Panc1 (cell line): ENCODE results near the gene RAB28. TPM values are rescaled to one million over a fixed set of nuclear protein-coding genes. Genes with fewer than 3 reads are reported as not detected.
"Not testable (repeated sequence)": the region's sequence is repeated elsewhere in the genome, so short reads cannot be mapped to it uniquely, and the experiment has no call there.

ENCODE experiments used
- ATAC-seq: fragments of 200-7000 bp; cut with Tn5 transposase; 2 replicates; pipeline ENCODE4 v1.9.1; 2020; ENCODE audit warnings: mild to moderate bottlenecking, moderate library complexity
- BruUV-seq: library from RNA; stranded (reverse); fragments of 400-500 nt; replicated peaks from 2 replicates; lab custom pipeline; 2021; lab: Mats Ljungman, UMichigan
- CTCF ChIA-PET: fragments of 300-600 bp; sonication (Branson Sonifier 250); formaldehyde crosslinking; loops from one replicate; lab custom pipeline; 2022; ENCODE audit warnings: antibody characterized with exemption; lab: Charles Lee
- POLR2A ChIA-PET: fragments of 300-600 bp; sonication (Branson Sonifier 250); formaldehyde crosslinking; loops from one replicate; lab custom pipeline; 2022; ENCODE audit warnings: antibody characterized with exemption; lab: Charles Lee
- DNase-seq: peaks from one replicate; pipeline ENCODE4 v3.0.0-alpha.2; 2010; ENCODE audit warnings: low read depth, low spot score
- H3K27ac ChIP-seq: 2 replicates; pipeline ENCODE4 v1.5.1; 2011; ENCODE audit warnings: mild to moderate bottlenecking, low read length, inconsistent platforms
- H3K27me3 ChIP-seq: fragments of 200-500 bp; sonication (Bioruptor generic); 2 replicates; pipeline ENCODE4 v1.6.0; 2014; ENCODE audit warnings: low read length, inconsistent platforms; ENCODE audit not compliant: control insufficient read depth, insufficient read depth
- H3K36me3 ChIP-seq: fragments of 200-500 bp; sonication (Bioruptor generic); 2 replicates; pipeline ENCODE4 v1.5.1; 2014; ENCODE audit warnings: inconsistent platforms, mild to moderate bottlenecking, low read length, moderate library complexity; ENCODE audit not compliant: control insufficient read depth, insufficient read depth
- H3K4me1 ChIP-seq: 2 replicates; pipeline ENCODE4 v1.5.1; 2011; ENCODE audit warnings: inconsistent platforms, mild to moderate bottlenecking, low read length, moderate library complexity; ENCODE audit not compliant: control insufficient read depth, insufficient read depth
- H3K4me3 ChIP-seq, 2 experiments: 2 replicates each; pipeline ENCODE4 v1.5.1; 2011 to 2012; ENCODE audit warnings: low read depth in 2 of 2, low read length in 2 of 2, mild to moderate bottlenecking in 2 of 2, inconsistent platforms in 1 of 2, moderate library complexity in 1 of 2
- H3K9me3 ChIP-seq: fragments of 200-500 bp; sonication (Bioruptor generic); 2 replicates; pipeline ENCODE4 v1.5.1; 2014; ENCODE audit warnings: low read depth, mild to moderate bottlenecking, inconsistent platforms, low read length, moderate library complexity; ENCODE audit not compliant: control insufficient read depth, insufficient read depth
- POLR2AphosphoS5 ChIP-seq: IDR thresholded peaks from 2 replicates; pipeline ENCODE4 v1.6.1; 2012; ENCODE audit warnings: mild to moderate bottlenecking, low read depth, low read length, moderate library complexity
- SIN3A ChIP-seq: IDR thresholded peaks from 2 replicates; pipeline ENCODE4 v1.6.1; 2012; ENCODE audit warnings: low read depth, mild to moderate bottlenecking, low read length, moderate library complexity, borderline replicate concordance; ENCODE audit not compliant: insufficient read depth
- TCF7L2 ChIP-seq: IDR thresholded peaks from 2 replicates; pipeline ENCODE4 v1.6.1; 2011; ENCODE audit warnings: mild to moderate bottlenecking, low read depth, low read length, inconsistent platforms
- in situ Hi-C: cut with HindIII; loops from 2 replicates; pipeline ENCODE4 v1.10.0; 2016; ENCODE audit warnings: low sequenced_read_pairs, low pct_unique_long_range_greater_than_20kb
- intact Hi-C: fragments of 100-400 bp; cut with micrococcal nuclease; formaldehyde crosslinking; loops from one replicate; pipeline ENCODE4 v1.10.0; 2022; ENCODE audit not compliant: unreplicated experiment
- total RNA-seq: library from RNA; stranded (reverse); gene quantifications from one replicate; pipeline ENCODE4 v1.2.1, GENCODE V29; 2021; ENCODE audit not compliant: unreplicated experiment
- TF ChIP-seq, protein P1 (sequence below), 2 experiments: IDR thresholded peaks; 2 replicates each; pipeline ENCODE4 v1.6.1; 2011 to 2012; ENCODE audit warnings: low read depth in 2 of 2, control low read depth in 1 of 2, low read length in 1 of 2, mild to moderate bottlenecking in 1 of 2, moderate library complexity in 1 of 2; ENCODE audit not compliant: insufficient read depth in 1 of 2
- TF ChIP-seq, protein P2 (sequence below): fragments of 450-650 bp; IDR thresholded peaks from 2 replicates; pipeline ENCODE4 v1.5.1; 2017; ENCODE audit warnings: mild to moderate bottlenecking

RAB28 gene
- total RNA-seq, 1 experiment from 2014 or later: 10.2 TPM

DNA sequence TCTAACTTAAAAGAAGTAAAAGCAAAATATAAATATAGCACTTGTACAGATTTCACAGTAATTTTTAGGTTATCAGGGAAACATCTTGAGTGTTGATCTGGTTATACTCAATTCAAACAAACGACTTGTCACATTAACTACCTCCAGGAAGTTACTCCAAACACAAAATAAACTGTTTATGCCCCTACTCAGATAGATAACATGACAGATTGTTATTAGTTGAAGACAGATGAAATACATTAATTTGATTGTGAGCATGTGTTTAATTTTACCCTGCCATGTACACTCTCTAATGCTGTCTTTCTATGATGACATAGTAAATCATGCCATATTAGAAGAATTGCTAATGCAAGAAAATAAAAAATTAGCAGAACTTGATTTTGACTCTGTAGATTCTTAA, 88.0 kb downstream of the RAB28 start:
- Histone ChIP-seq H3K9me3 (no peaks in the 10 kb centered on the region), H3K27me3 (no peaks in the 10 kb centered on the region), H3K4me1 (no peaks in the 10 kb centered on the region), H3K27ac (no peak overlapping the region), H3K4me3 (no peak overlapping the region), H3K36me3 (no peaks in the 10 kb centered on the region)
- no peak for ATAC-seq
- BruUV-seq: no TSS peak
- TF ChIP-seq TCF7L2 (no peak), POLR2AphosphoS5 (no peak)
- CTCF ChIA-PET: no interaction called here
- POLR2A ChIA-PET: no interaction called here
- in situ Hi-C loops (no loop called here), intact Hi-C loops (no loop called here)
- DNase-seq: no peak

DNA sequence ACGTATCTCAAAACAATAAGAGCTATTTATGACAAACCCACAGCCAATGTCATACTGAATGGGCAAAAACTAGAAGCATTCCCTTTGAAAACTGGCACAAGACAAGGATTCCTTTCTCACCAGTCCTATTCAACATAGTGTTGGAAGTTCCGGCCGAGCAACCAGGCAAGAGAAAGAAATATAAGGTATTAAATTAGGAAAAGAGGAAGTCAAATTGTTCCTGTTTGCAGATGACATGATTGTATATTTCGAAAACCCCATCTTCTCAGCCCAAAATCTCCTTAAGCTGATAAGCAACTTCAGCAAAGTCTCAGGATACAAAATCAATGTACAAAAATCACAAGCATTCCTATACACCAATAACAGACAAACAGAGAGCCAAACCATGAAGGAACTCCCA, 94.2 kb downstream of the RAB28 start:
- in situ Hi-C loops, POLR2A ChIA-PET, H3K4me3 ChIP-seq, ATAC-seq, CTCF ChIA-PET, DNase-seq, BruUV-seq, H3K27me3 ChIP-seq, H3K4me1 ChIP-seq, H3K9me3 ChIP-seq, H3K27ac ChIP-seq, H3K36me3 ChIP-seq: not testable (repeated sequence)
- intact Hi-C loops: loop anchor here (10.0 kb wide), 1 partner anchor 155 kb away; the partner anchor contains the start of gene NKX3-2

- no peaks in the 10 kb centered on the region for H3K36me3 ChIP-seq
- intact Hi-C loops (loop anchor here (10.0 kb wide), 1 partner anchor 158 kb away; the partner anchor contains the start of gene NKX3-2), in situ Hi-C loops (no loop called here)
- DNase-seq: no peak
- no peak overlapping the region for H3K27ac ChIP-seq
- H3K9me3 ChIP-seq: no peaks in the 10 kb centered on the region
- H3K4me1 ChIP-seq: no peaks in the 10 kb centered on the region
- ATAC-seq: no peak
- no peaks in the 10 kb centered on the region for H3K27me3 ChIP-seq
- TF ChIP-seq, protein P1, sequence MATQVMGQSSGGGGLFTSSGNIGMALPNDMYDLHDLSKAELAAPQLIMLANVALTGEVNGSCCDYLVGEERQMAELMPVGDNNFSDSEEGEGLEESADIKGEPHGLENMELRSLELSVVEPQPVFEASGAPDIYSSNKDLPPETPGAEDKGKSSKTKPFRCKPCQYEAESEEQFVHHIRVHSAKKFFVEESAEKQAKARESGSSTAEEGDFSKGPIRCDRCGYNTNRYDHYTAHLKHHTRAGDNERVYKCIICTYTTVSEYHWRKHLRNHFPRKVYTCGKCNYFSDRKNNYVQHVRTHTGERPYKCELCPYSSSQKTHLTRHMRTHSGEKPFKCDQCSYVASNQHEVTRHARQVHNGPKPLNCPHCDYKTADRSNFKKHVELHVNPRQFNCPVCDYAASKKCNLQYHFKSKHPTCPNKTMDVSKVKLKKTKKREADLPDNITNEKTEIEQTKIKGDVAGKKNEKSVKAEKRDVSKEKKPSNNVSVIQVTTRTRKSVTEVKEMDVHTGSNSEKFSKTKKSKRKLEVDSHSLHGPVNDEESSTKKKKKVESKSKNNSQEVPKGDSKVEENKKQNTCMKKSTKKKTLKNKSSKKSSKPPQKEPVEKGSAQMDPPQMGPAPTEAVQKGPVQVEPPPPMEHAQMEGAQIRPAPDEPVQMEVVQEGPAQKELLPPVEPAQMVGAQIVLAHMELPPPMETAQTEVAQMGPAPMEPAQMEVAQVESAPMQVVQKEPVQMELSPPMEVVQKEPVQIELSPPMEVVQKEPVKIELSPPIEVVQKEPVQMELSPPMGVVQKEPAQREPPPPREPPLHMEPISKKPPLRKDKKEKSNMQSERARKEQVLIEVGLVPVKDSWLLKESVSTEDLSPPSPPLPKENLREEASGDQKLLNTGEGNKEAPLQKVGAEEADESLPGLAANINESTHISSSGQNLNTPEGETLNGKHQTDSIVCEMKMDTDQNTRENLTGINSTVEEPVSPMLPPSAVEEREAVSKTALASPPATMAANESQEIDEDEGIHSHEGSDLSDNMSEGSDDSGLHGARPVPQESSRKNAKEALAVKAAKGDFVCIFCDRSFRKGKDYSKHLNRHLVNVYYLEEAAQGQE (IDR thresholded peaks at IDR 0.05; ENCODE audit: insufficient read depth in 1 of 2, low read depth in 2 of 2, low read length in 1 of 2): no peak
- TF ChIP-seq, protein P2, sequence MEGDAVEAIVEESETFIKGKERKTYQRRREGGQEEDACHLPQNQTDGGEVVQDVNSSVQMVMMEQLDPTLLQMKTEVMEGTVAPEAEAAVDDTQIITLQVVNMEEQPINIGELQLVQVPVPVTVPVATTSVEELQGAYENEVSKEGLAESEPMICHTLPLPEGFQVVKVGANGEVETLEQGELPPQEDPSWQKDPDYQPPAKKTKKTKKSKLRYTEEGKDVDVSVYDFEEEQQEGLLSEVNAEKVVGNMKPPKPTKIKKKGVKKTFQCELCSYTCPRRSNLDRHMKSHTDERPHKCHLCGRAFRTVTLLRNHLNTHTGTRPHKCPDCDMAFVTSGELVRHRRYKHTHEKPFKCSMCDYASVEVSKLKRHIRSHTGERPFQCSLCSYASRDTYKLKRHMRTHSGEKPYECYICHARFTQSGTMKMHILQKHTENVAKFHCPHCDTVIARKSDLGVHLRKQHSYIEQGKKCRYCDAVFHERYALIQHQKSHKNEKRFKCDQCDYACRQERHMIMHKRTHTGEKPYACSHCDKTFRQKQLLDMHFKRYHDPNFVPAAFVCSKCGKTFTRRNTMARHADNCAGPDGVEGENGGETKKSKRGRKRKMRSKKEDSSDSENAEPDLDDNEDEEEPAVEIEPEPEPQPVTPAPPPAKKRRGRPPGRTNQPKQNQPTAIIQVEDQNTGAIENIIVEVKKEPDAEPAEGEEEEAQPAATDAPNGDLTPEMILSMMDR: no peak
- TF ChIP-seq TCF7L2 (no peak), SIN3A (no peak), POLR2AphosphoS5 (no peak)
- ChIA-PET POLR2A (no interaction called here), CTCF (no interaction called here)
- no TSS peak for BruUV-seq
- no peak overlapping the region for H3K4me3 ChIP-seq
Observed at GRCh38 chr4:13386405-13387107, 97.6 kb downstream of the RAB28 start.
